Glutamatergic neuron (in vitro differentiated cells): ENCODE data around the gene DPYSL4. TPM values are rescaled to one million over a fixed set of nuclear protein-coding genes. Genes with fewer than 3 reads are reported as not detected.

Experiments
- DNase-seq: peaks from one replicate; pipeline ENCODE4 v3.0.0; 2022
- H3K27ac Mint-ChIP-seq: one replicate; pipeline ENCODE4 v1.8.0; 2020; ENCODE audit warnings: mild to moderate bottlenecking, mixed read lengths, inconsistent platforms; ENCODE audit not compliant: unreplicated experiment
- H3K27me3 Mint-ChIP-seq: one replicate; pipeline ENCODE4 v1.8.0; 2020; ENCODE audit warnings: mild to moderate bottlenecking, moderate library complexity, mixed read lengths, inconsistent platforms; ENCODE audit not compliant: unreplicated experiment
- H3K36me3 Mint-ChIP-seq: one replicate; pipeline ENCODE4 v1.8.0; 2020; ENCODE audit warnings: mild to moderate bottlenecking, mixed read lengths, inconsistent platforms; ENCODE audit not compliant: unreplicated experiment
- H3K4me1 Mint-ChIP-seq: one replicate; pipeline ENCODE4 v1.8.0; 2020; ENCODE audit warnings: mild to moderate bottlenecking, low read depth, mixed read lengths, inconsistent platforms; ENCODE audit not compliant: unreplicated experiment
- H3K4me3 Mint-ChIP-seq: one replicate; pipeline ENCODE4 v1.8.0; 2020; ENCODE audit warnings: mild to moderate bottlenecking, mixed read lengths, inconsistent platforms; ENCODE audit not compliant: unreplicated experiment
- H3K9me3 Mint-ChIP-seq: one replicate; pipeline ENCODE4 v1.8.0; 2020; ENCODE audit warnings: mild to moderate bottlenecking, moderate library complexity, mixed read lengths, inconsistent platforms; ENCODE audit not compliant: unreplicated experiment
- total RNA-seq: library from RNA; stranded (reverse); fragmentation: NEBNext Ultra II Directional; extraction: Animal tissue kit (Norgen Biotek cat#: 25700); gene quantifications from one replicate; pipeline ENCODE4 v1.2.1, GENCODE V29; 2021; ENCODE audit not compliant: unreplicated experiment
- TF ChIP-seq, protein P1 (sequence below): fragments of 200-600 bp; sonication (generic); IDR thresholded peaks from one replicate; pipeline ENCODE4 v1.5.0; 2021; ENCODE audit not compliant: partially characterized antibody, unreplicated experiment

DPYSL4 gene
- total RNA-seq, 1 donor from 2014 or later, result 402 TPM

DNA sequence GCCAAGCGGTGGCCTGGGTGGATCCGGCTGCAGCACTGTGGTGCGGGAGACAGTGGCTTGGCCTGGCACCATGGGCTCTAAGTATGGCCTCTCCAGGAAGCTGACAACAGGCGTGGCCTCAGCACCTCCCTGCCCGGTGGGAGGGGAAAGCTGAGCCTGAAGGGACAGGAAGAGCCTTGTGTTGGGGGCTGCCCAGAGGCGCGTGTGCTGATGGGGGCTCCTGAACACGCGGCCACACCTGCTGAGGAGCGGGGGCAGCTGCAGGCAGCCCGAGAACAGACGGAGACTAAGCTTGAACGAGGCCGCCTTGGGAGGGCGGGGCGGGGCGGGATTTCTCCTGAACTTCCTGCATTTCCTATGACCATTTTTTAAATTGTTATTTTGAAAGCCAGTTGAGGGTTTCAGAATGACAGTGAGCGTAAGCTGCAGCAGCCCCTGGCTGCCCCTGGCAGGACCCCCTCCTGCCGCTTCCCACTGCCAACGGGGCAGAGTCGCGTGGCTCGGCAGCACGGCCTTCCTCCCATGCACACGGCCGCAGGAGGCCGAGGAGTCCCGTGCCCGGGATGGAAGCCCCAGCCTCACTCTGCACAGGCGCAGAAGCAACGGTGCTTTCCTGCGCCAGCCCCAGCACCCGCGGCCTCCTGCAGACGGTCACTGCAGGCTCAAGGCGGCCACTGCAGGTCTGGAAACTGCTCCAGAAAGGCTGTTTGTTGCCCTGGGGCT is 43.2 kb downstream of the DPYSL4 start:
- no peak overlapping the region for H3K4me3 Mint-ChIP-seq
- peaks cover 19% of the 10 kb centered on the region for H3K9me3 Mint-ChIP-seq
- peaks cover 6% of the 10 kb centered on the region for H3K36me3 Mint-ChIP-seq
- H3K27me3 Mint-ChIP-seq, result peaks cover 19% of the 10 kb centered on the region
- peaks cover 16% of the 10 kb centered on the region for H3K4me1 Mint-ChIP-seq
- no peak overlapping the region for H3K27ac Mint-ChIP-seq
- DNase-seq, result no peak
- TF ChIP-seq, protein P1, sequence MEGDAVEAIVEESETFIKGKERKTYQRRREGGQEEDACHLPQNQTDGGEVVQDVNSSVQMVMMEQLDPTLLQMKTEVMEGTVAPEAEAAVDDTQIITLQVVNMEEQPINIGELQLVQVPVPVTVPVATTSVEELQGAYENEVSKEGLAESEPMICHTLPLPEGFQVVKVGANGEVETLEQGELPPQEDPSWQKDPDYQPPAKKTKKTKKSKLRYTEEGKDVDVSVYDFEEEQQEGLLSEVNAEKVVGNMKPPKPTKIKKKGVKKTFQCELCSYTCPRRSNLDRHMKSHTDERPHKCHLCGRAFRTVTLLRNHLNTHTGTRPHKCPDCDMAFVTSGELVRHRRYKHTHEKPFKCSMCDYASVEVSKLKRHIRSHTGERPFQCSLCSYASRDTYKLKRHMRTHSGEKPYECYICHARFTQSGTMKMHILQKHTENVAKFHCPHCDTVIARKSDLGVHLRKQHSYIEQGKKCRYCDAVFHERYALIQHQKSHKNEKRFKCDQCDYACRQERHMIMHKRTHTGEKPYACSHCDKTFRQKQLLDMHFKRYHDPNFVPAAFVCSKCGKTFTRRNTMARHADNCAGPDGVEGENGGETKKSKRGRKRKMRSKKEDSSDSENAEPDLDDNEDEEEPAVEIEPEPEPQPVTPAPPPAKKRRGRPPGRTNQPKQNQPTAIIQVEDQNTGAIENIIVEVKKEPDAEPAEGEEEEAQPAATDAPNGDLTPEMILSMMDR, result no peak

DNA sequence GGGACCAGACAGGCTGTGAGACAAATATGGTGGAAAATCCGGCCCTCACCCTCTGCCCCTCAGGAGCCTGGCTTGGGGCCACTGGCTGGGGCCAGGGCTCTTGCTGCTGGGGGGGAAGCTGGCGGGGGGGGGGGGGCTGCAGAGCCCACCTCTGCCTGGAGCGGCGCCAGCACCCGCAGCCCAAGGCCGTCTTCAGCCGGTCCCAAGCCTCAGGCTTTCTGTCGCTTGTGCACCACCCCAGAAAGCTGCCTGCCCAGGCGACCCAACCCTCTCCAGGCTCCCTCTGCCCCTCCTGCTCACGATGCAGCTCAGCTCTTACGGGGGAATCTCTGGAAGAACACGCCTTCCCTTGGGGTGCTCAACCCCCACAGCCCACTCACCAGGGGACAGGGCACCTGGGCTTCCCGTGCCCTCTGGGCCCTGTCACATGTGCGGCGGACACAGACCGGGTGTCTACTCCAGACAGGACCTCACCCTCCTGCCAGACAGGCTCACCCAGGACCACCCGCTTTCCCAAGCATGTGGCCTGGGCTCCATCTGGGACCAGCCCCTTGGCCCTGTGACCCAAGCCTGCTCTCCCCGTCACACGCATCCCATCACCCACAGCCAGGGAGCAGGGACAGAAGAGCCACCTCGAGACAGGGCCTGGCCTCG is 43.9 kb downstream of the DPYSL4 start:
- DNase-seq, result no peak
- peaks cover 19% of the 10 kb centered on the region for H3K9me3 Mint-ChIP-seq
- H3K36me3 Mint-ChIP-seq, result peaks cover 6% of the 10 kb centered on the region
- peaks cover 16% of the 10 kb centered on the region for H3K4me1 Mint-ChIP-seq
- peak overlapping the region; percentile 43 for H3K27ac Mint-ChIP-seq
- H3K4me3 Mint-ChIP-seq, result no peak overlapping the region
- TF ChIP-seq, protein P1, result no peak
- peaks cover 19% of the 10 kb centered on the region for H3K27me3 Mint-ChIP-seq

- H3K27ac Mint-ChIP-seq, result no peak overlapping the region
- H3K4me1 Mint-ChIP-seq, result peaks cover 16% of the 10 kb centered on the region
- H3K27me3 Mint-ChIP-seq, result peaks cover 19% of the 10 kb centered on the region
- DNase-seq, result no peak
- peaks cover 6% of the 10 kb centered on the region for H3K36me3 Mint-ChIP-seq
- TF ChIP-seq, protein P1, result no peak
- H3K4me3 Mint-ChIP-seq, result peak overlapping the region; percentile 39
- peaks cover 19% of the 10 kb centered on the region for H3K9me3 Mint-ChIP-seq
These were observed 44.9 kb downstream of the DPYSL4 start for GRCh38 chr10:132231656-132232022.

DNA sequence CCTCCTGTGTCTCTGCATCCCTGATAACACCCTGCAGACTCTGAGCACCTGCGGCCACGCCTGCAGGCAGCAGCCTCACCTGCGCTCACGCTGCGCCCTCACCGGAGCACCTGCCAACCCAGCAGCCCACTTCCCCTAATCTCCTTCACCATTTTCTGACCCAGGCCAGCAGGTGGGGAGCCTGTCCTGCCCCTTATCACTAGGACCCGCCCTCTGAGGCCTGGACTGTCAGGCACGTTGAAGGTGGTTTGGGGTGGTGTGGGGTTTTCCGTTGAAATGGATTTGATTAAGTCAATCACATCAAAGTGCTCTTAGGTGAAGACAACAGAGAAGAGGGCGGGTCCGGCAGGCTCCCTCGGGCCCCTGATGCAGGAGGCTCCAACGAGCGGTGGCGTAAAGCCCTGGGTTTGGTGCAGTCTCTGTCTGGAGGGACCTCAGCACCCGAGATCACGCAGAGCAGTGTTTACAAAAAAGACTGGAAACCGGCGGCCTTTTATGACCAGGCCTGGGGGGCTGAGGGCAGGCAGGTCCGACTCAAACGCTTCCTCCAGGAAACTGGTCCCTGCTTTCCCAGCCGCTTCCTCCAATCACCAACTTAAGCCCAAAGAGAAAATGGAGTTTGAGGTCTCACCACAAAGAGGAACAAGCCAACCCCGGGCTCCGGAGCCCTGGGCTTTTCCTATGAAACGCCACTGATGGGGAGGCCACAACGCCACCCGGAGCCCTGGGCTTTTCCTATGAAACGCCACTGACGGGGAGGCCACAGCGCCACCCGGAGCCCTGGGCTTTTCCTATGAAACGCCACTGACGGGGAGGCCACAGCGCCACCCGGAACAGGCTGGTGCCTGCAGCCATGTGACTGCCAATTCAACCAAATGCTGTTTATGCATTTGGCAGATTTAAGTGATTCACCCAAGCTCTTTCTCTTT is 45.5 kb downstream of the DPYSL4 start:
- Mint-ChIP-seq H3K27me3 (peaks cover 17% of the 10 kb centered on the region), H3K4me3 (no peak overlapping the region), H3K9me3 (peaks cover 18% of the 10 kb centered on the region), H3K4me1 (peaks cover 15% of the 10 kb centered on the region), H3K27ac (peak overlapping the region; percentile 22), H3K36me3 (peaks cover 4% of the 10 kb centered on the region)
- no peak for DNase-seq
- TF ChIP-seq, protein P1, result no peak
